ENCODE measurements around the gene EFCAB12.
"Not testable (repeated sequence)": the region's sequence is repeated elsewhere in the genome, so short reads cannot be mapped to it uniquely, and the experiment has no call there.

EFCAB12 gene

GRCh38 chr3:129413687-129414506, 14.5 kb downstream of the EFCAB12 start:
- ChIA-PET CTCF (no interaction called here), POLR2A (interaction anchor here (1.4 to 4.1 kb wide), 2 partner anchors 11 to 26 kb away, joined by 3 to 15 read pairs; partner anchors contain the start of genes IFT122 and MBD4)
- no peak for TF ChIP-seq FOXM1 (IDR thresholded peaks at IDR 0.05; ENCODE audit: borderline replicate concordance)
- TF ChIP-seq ELF4 (IDR thresholded peaks at IDR 0.05) = no peak
- no peak for TF ChIP-seq FOXA1 (IDR thresholded peaks at IDR 0.05)
- TF ChIP-seq, protein P1, sequence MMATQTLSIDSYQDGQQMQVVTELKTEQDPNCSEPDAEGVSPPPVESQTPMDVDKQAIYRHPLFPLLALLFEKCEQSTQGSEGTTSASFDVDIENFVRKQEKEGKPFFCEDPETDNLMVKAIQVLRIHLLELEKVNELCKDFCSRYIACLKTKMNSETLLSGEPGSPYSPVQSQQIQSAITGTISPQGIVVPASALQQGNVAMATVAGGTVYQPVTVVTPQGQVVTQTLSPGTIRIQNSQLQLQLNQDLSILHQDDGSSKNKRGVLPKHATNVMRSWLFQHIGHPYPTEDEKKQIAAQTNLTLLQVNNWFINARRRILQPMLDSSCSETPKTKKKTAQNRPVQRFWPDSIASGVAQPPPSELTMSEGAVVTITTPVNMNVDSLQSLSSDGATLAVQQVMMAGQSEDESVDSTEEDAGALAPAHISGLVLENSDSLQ (IDR thresholded peaks at IDR 0.05) = no peak
- no peak for TF ChIP-seq CTBP1 (IDR thresholded peaks at IDR 0.05; ENCODE audit: borderline replicate concordance)
- no peak for TF ChIP-seq L3MBTL2 (conservative IDR thresholded peaks at IDR 0.05)
- no peak for DNase-seq (ENCODE audit: extremely low spot score)

DNA sequence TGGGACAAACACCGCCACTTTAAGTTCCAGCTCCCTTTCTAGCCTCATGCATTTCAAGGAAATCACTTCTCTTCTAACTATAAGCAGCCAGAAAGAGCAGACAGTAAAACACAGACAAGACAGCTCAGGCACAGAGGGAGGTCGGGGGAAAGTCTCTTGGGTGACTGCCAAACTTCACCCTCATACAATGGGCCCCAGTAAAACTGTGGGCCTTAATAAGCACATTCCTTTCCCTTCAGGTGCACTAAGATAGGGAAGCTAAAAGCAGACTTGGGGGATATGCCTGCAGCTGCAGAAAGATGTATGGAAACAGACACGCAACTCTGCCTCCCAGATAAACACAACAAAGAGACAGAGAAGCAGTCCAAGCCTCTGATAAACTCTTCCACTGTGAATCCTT, 15.2 kb downstream of the EFCAB12 start:
- CTCF ChIA-PET; DNase-seq (ENCODE audit: extremely low spot score): not testable (repeated sequence)
- POLR2A ChIA-PET = interaction anchor here (1.4 to 4.1 kb wide), 2 partner anchors 10 to 27 kb away, joined by 3 to 15 read pairs; partner anchors contain the start of genes IFT122 and MBD4

DNA sequence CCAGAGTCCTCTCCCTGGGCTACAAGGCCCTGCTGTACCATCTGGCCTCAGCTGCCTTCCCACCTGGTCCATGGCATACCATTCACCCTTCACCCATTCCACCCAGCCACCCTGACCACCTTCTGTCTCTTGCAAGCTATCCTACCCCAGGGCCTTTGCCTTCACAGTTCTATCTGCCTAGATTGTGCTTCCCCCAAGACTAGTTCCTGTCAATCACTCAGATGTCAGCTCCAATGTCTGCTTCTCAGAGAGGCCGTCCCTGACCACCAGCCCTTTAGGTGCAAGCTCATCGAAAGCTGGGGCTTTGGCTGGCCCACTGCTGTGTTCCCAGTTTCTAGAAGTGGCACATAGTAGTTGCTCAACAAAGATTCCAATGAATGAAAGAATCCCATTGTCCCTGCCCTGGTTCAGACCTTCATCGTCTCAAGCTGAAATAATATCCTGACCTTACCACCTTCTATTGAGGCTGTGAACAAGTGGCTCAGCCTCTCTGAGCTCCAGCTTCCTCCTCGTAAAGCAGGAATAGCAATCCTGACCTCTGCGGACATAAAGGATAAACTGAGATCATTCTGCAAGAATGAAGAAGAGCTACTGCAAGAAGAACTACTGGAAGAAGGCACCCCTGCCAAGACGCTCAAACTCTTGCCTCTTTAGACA, 15.8 kb downstream of the EFCAB12 start:
- TF ChIP-seq BHLHE40 (IDR thresholded peaks at IDR 0.05; ENCODE audit: borderline replicate concordance) = no peak
- no peak for TF ChIP-seq FOXA1 (IDR thresholded peaks at IDR 0.05)
- TF ChIP-seq SUZ12 (IDR thresholded peaks at IDR 0.05) = no peak
- TF ChIP-seq, protein P1 (IDR thresholded peaks at IDR 0.05) = no peak
- no peak for TF ChIP-seq ZNF384 (IDR thresholded peaks at IDR 0.05)
- TF ChIP-seq FOXM1 (IDR thresholded peaks at IDR 0.05; ENCODE audit: borderline replicate concordance) = no peak
- TF ChIP-seq HDGF (IDR thresholded peaks at IDR 0.05; ENCODE audit: borderline replicate concordance) = no peak
- TF ChIP-seq LEF1 (IDR thresholded peaks at IDR 0.05; ENCODE audit: borderline replicate concordance) = no peak
- TF ChIP-seq TARDBP (IDR thresholded peaks at IDR 0.05) = no peak
- TF ChIP-seq NFRKB (IDR thresholded peaks at IDR 0.05) = no peak
- no peak for TF ChIP-seq CTBP1 (IDR thresholded peaks at IDR 0.05; ENCODE audit: borderline replicate concordance)
- no peak for TF ChIP-seq FOXK2 (IDR thresholded peaks at IDR 0.05)
- TF ChIP-seq ELF4 (IDR thresholded peaks at IDR 0.05) = no peak
- no peak for TF ChIP-seq L3MBTL2 (conservative IDR thresholded peaks at IDR 0.05)
- no peak for TF ChIP-seq ARNT (IDR thresholded peaks at IDR 0.05)
- POLR2A ChIA-PET = interaction anchor here (1.4 to 4.1 kb wide), 2 partner anchors 10 to 27 kb away, joined by 3 to 15 read pairs; partner anchors contain the start of genes IFT122 and MBD4
- CTCF ChIA-PET = interaction anchor here (0.7 to 0.8 kb wide), 2 partner anchors 25 to 29 kb away, joined by 3 to 4 read pairs; no protein-coding TSS in a partner anchor
- no peak for DNase-seq (ENCODE audit: extremely low spot score)

DNA sequence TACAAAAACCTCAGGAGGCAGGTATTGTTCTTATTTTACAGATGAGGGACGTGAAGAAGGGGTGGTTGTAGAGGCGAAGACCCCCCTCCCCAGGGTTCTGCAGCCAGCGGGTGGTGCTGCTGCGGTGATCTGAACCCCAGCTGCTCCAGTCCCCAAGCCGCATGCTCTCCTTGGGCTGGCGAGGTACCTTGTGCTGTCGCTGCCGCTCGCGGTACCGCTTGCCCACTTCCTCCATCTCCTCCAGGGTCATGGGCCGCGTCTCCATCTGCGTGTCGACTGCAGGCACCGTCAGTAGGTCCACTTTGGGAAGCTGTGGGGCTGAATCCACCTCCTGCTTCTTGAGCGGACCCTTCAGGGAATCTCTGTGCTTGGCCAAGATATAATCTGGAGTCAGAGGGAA, 17.5 kb downstream of the EFCAB12 start:
- ChIA-PET CTCF (no interaction called here), POLR2A (no interaction called here)
- TF ChIP-seq L3MBTL2 (conservative IDR thresholded peaks at IDR 0.05) (no peak), ZNF384 (IDR thresholded peaks at IDR 0.05) (no peak), NFRKB (IDR thresholded peaks at IDR 0.05) (no peak), FOXA1 (IDR thresholded peaks at IDR 0.05) (no peak), BHLHE40 (IDR thresholded peaks at IDR 0.05; ENCODE audit: borderline replicate concordance) (no peak), FOXK2 (IDR thresholded peaks at IDR 0.05) (no peak), FOXM1 (IDR thresholded peaks at IDR 0.05; ENCODE audit: borderline replicate concordance) (no peak), TARDBP (IDR thresholded peaks at IDR 0.05) (no peak), SUZ12 (IDR thresholded peaks at IDR 0.05) (no peak), CTBP1 (IDR thresholded peaks at IDR 0.05; ENCODE audit: borderline replicate concordance) (no peak), SP1 (IDR thresholded peaks at IDR 0.05) (no peak)
- no peak for DNase-seq (ENCODE audit: extremely low spot score)

GRCh38 chr3:129409541-129409940, 18.9 kb downstream of the EFCAB12 start:
- ChIA-PET POLR2A (no interaction called here), CTCF (interaction anchor here (1.8 kb wide), 1 partner anchor 10 kb away, joined by 5 read pairs; no protein-coding TSS in a partner anchor)
- TF ChIP-seq FOXM1 (IDR thresholded peaks at IDR 0.05; ENCODE audit: borderline replicate concordance) (no peak), BHLHE40 (IDR thresholded peaks at IDR 0.05; ENCODE audit: borderline replicate concordance) (no peak), CTBP1 (IDR thresholded peaks at IDR 0.05; ENCODE audit: borderline replicate concordance) (no peak), HDGF (IDR thresholded peaks at IDR 0.05; ENCODE audit: borderline replicate concordance) (no peak), TARDBP (IDR thresholded peaks at IDR 0.05) (no peak), FOXK2 (IDR thresholded peaks at IDR 0.05) (no peak), NFRKB (IDR thresholded peaks at IDR 0.05) (no peak), SUZ12 (IDR thresholded peaks at IDR 0.05) (no peak)
- TF ChIP-seq, protein P1 (IDR thresholded peaks at IDR 0.05) = no peak
- no peak for DNase-seq (ENCODE audit: extremely low spot score)

DNA sequence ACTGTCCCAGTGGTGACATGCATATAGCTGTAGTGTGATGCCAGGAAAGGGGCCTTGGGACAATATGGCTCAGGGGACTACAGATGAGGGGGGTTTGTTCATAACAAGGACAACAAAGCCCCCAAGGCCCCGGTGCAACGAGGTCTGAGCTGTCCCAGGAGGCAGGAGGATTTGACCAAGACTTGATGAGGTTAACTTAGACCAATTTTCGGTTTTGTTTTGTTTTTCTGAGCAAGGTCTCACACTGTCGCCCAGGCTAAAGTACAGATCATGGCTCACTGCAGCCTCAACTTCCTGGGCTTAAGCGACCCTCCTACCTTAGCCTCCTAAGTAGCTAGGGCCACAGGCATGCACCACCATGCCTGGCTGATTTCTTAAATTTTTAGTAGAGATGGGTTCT, 23.8 kb downstream of the EFCAB12 start:
- CTCF ChIA-PET = no interaction called here
- TF ChIP-seq FOXA1 (IDR thresholded peaks at IDR 0.05) (no peak), CTBP1 (IDR thresholded peaks at IDR 0.05; ENCODE audit: borderline replicate concordance) (no peak), FOXM1 (IDR thresholded peaks at IDR 0.05; ENCODE audit: borderline replicate concordance) (no peak), SP1 (IDR thresholded peaks at IDR 0.05) (no peak), L3MBTL2 (conservative IDR thresholded peaks at IDR 0.05) (no peak), BHLHE40 (IDR thresholded peaks at IDR 0.05; ENCODE audit: borderline replicate concordance) (no peak), ZNF384 (IDR thresholded peaks at IDR 0.05) (no peak), ELF4 (IDR thresholded peaks at IDR 0.05) (no peak), LEF1 (IDR thresholded peaks at IDR 0.05; ENCODE audit: borderline replicate concordance) (no peak), NFRKB (IDR thresholded peaks at IDR 0.05) (no peak), ARNT (IDR thresholded peaks at IDR 0.05) (no peak), HDGF (IDR thresholded peaks at IDR 0.05; ENCODE audit: borderline replicate concordance) (no peak)
- TF ChIP-seq, protein P1 (IDR thresholded peaks at IDR 0.05) = no peak
- no peak for DNase-seq (ENCODE audit: extremely low spot score)
- POLR2A ChIA-PET = interaction anchor here (2.0 kb wide), 1 partner anchor 35 kb away, joined by 7 read pairs; the partner anchor contains the start of genes IFT122 and MBD4

All from HEK293T (cell line).